Measurements from ENCODE around the gene CDIP1.

DNA sequence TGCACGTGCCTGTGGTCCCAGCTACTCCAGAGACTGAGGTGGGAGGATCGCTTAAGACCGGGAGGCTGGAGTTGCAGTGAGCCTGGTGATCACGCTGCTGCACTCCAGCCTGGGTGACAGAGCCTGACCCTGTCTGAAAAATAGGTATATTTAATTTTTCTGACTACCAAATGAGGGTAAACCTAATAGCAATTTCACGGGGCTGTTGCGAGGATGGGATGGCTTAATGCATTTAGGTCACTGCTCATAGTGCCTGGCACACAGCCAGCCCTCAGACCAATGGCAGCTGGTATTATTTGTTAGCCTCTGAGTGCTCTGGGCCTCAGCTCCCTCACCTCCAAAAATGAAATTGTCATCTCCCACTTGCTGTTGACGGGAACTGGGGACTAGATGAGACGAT, 5.9 kb upstream of the CDIP1 start:
- TF ChIP-seq, protein P1, sequence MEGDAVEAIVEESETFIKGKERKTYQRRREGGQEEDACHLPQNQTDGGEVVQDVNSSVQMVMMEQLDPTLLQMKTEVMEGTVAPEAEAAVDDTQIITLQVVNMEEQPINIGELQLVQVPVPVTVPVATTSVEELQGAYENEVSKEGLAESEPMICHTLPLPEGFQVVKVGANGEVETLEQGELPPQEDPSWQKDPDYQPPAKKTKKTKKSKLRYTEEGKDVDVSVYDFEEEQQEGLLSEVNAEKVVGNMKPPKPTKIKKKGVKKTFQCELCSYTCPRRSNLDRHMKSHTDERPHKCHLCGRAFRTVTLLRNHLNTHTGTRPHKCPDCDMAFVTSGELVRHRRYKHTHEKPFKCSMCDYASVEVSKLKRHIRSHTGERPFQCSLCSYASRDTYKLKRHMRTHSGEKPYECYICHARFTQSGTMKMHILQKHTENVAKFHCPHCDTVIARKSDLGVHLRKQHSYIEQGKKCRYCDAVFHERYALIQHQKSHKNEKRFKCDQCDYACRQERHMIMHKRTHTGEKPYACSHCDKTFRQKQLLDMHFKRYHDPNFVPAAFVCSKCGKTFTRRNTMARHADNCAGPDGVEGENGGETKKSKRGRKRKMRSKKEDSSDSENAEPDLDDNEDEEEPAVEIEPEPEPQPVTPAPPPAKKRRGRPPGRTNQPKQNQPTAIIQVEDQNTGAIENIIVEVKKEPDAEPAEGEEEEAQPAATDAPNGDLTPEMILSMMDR (IDR thresholded peaks at IDR 0.05): no peak
- no peak for TF ChIP-seq POLR2A (IDR thresholded peaks at IDR 0.05)

All from body of pancreas (tissue), 4 donors.